GM12865 (cell line): Measurements from ENCODE around the gene SMARCB1.

ENCODE experiments used
- DNase-seq: peaks from one replicate; pipeline ENCODE4 v3.0.0; 2010; ENCODE audit warnings: low read depth
- H3K4me3 ChIP-seq: 2 replicates; pipeline ENCODE4 v1.5.1; 2011; ENCODE audit warnings: mild to moderate bottlenecking, low read depth, low read length, control low read depth
- TF ChIP-seq, protein P1 (sequence below): IDR thresholded peaks from 2 replicates; pipeline ENCODE4 v1.5.1; 2011; ENCODE audit warnings: low read length, control low read depth, low read depth, inconsistent platforms; ENCODE audit not compliant: insufficient read depth; ENCODE audit errors: missing control alignments

SMARCB1 gene

DNA sequence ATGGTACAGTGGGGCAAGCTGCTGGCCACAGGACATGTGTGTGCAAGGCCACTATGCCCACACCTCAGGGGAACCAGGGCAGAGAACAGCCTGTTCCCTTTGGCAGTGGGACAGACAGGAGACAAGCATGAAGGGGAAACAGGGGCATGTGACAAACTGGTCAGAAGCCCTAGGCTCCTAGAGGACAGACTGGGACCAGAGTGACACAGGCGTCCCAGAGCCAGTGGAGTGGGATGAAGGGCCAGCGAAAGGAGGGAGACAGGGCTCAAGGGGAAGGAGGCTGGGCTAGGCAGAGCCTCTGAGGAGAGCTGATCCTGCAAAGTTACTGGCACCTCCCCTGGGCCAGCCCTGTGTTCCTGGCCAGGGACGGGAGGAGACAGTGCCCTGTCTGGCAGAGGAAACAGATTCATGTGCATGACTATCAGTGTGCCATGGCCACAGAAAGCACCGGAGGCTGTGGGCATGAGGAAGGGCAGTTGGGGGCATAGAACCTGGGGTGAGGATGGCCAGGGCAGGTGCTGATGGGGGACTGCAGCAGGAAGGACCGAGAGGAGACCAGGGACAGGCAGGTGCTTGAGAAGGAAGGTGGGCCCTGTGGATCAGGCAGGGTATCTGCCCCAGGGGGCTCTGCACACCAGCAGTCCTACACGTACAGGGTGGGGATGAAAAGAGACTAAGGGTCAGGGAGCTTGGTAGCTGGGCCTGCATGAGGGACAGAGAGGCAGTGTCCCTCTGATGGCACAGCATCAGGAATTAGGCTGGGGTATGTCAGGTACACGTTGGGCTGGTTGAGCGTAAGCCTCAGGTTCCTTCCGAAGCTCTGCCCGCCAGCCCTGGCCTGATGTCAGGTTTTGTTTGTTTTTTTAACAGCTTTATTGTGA is 42.3 kb downstream of the SMARCB1 start:
- TF ChIP-seq, protein P1, sequence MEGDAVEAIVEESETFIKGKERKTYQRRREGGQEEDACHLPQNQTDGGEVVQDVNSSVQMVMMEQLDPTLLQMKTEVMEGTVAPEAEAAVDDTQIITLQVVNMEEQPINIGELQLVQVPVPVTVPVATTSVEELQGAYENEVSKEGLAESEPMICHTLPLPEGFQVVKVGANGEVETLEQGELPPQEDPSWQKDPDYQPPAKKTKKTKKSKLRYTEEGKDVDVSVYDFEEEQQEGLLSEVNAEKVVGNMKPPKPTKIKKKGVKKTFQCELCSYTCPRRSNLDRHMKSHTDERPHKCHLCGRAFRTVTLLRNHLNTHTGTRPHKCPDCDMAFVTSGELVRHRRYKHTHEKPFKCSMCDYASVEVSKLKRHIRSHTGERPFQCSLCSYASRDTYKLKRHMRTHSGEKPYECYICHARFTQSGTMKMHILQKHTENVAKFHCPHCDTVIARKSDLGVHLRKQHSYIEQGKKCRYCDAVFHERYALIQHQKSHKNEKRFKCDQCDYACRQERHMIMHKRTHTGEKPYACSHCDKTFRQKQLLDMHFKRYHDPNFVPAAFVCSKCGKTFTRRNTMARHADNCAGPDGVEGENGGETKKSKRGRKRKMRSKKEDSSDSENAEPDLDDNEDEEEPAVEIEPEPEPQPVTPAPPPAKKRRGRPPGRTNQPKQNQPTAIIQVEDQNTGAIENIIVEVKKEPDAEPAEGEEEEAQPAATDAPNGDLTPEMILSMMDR = no peak
- H3K4me3 ChIP-seq = no peak overlapping the region

DNA sequence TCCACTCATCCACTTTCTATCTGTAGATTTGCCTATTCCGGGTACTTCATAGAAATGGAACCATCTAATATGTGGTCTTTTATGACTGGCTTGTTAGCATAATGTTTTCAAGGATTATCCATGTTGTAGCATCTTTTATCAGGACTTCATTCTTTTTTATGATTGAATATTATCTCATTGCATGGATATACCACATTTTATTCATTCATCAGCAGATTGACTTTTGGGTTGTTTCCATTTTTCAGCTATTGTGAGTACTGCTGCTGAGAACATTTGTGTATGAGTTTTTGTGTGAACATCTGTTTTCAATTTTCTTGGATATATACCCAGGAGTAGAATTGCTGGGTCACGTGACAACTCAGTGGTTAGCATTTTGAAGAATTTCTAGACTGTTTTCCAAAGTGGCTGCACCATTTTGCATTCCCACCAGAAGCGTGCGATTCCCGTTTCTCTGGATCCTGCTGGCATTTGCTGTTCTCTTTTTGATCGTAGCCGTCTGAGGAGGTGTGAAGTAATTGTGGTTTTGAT is 43.1 kb downstream of the SMARCB1 start:
- DNase-seq = no peak
- TF ChIP-seq, protein P1 = no peak
- no peak overlapping the region for H3K4me3 ChIP-seq

More for the DNA sequence above, 42.3 kb downstream of the SMARCB1 start:
- DNase-seq = no peak

DNA sequence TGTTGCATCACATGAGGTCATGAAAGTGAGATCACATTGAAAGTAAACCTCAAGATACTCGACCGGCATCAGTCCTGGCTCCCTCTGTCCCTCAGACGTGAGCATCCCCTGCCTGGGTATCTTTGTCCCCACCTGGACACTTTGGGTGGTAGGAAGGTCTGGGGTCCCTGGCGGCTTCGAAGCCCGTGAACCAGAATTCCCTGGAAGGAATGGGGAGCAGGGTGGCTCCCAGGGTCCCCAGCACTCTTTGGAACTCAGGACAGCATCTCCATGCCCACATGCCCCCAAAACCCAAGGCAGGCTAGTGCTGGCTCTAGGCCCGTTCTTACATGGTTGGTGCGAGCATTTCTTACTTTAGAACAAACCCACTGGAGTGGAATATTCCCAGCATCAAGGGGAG is 44.5 kb downstream of the SMARCB1 start:
- DNase-seq = no peak
- H3K4me3 ChIP-seq = no peak overlapping the region
- TF ChIP-seq, protein P1 = no peak

DNA sequence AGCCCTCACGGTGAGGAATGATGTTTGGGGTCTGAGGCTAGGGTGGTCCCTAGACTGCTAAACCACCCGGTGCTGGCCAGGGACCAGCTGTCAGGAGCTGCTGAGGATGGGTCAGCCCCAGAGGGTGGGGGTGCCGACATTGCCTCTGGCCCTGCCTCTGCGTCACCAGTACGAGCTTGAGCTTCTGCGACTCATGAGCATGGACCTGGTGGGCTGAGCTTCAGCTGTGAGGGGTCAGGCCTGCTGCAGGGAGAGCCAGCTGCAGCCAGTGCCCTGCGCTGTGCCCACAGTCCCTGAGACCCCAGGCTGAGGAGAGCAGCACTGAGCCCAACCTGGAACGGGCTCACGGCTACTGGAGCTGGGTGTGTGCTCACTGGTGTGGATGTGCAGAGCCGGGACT is 45.0 kb downstream of the SMARCB1 start:
- DNase-seq = no peak
- H3K4me3 ChIP-seq = no peak overlapping the region
- TF ChIP-seq, protein P1 = no peak

DNA sequence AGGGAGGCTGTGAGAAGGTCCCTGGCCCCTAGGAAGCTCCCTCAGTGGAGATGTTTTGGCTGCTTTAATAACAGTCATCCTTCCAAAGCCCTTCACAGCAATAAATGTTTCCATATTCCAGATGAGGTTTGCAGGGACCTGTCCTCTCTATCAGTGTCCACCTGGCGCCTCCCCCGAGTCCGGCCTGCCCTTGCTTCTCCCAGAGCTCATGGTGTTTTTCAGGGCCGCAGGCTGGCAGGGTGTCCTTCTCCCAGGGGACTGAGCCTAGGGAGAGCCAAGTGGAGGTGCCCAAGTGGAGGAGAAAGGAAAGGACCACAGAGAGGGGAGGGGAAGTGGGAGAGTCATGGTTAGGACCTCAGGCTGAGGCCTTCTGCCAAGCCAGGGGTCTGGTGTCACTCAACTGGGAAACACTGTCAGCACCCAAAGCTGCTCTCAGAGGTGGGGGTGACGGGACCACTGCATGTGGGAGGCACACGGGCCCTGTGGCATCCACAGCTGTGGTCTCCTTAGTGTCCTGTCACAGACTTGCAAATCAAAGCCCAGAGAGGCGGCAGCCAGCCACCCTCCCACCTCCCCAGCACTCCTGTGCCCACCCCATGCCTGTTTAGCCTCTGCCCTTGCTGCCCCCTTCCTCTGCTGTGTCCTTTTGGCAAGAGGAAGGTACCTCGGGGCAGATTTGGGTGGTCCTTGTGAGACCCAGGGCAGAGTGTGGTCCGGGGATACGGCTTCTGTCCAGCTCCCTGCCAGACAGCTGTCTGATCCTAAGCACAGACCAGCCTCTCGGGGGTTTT is 45.7 kb downstream of the SMARCB1 start:
- H3K4me3 ChIP-seq = no peak overlapping the region
- TF ChIP-seq, protein P1 = no peak
- DNase-seq = no peak

DNA sequence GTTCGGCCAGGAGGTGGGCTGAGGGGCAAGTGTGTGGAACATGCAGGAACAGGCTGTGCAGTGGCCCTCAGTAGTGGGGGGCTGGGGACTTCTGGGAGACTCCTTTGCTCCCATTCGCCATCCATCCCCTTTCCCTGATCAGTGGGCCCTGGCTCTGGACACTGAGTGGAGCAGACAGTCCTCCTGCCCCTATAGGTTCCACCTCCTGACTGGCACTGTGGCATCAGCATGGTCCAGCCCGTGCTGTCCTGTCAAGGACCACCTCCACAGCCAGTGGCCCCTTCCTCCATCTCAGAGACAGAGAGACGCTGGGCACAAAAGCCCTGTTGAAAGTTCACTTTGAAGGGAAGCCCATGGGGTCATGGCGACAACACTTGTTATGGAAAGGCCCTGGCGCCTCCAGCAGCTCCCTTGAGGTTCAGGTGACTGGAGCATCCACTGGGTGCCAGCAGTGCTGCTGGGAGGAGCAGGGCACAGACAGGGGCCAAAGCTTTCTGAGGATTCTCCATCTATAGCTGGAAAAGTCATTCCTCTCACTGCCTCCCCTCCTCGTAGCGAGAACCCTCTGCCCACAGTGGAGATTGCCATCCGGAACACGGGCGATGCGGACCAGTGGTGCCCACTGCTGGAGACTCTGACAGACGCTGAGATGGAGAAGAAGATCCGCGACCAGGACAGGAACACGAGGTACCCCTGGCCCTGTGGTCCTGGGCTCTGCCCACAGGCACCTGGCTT is 46.4 kb downstream of the SMARCB1 start:
- TF ChIP-seq, protein P1 = no peak
- DNase-seq = no peak
- no peak overlapping the region for H3K4me3 ChIP-seq
